ENCODE data around the gene MRC2.

DNA sequence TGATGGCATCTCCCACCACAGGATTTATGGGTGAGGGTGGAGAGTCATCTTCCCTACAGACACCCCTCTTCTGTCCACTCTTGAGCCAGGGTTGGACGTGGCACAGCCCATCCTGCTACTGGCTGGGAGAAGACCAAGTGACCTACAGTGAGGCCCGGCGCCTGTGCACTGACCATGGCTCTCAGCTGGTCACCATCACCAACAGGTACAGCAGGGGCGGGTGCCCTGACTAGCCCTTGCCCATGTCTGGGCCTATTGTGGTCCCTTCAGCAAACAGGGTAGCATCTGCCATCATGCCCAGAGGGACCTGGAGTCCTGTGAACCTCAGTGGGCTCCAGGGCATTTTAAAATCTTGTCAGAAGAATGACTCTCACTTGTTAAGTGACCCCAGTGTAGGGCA is 48.2 kb downstream of the MRC2 start:
- TF ChIP-seq POLR2A (IDR thresholded peaks at IDR 0.05) (no peak), CTCF (IDR thresholded peaks at IDR 0.05) (no peak), POLR2AphosphoS5 (IDR thresholded peaks at IDR 0.05) (no peak)

Data from prostate gland (tissue), 2 donors.